K562 (cell line): ENCODE data around the gene E2F1.

Experiments
- CTCF ChIP-seq, 3 experiments: IDR thresholded peaks in 2 of 3; conservative IDR thresholded peaks in 1 of 3; 2 replicates each; pipeline ENCODE4 v1.5.1; 2011 to 2012; ENCODE audit warnings: low read length in 3 of 3, mild to moderate bottlenecking in 3 of 3, control low read depth in 2 of 3, improper control_type of control experiment in 1 of 3, inconsistent platforms in 1 of 3, low read depth in 1 of 3, mixed read lengths in 1 of 3, moderate library complexity in 1 of 3; ENCODE audit not compliant: insufficient read depth in 2 of 3
- EP300 ChIP-seq: IDR thresholded peaks from 2 replicates; pipeline ENCODE4 v1.6.1; 2012; ENCODE audit warnings: low read length, improper control_type of control experiment
- RERE ChIP-seq: sonication (generic); formaldehyde crosslinking; IDR thresholded peaks from 2 replicates; pipeline ENCODE4 v1.8.0; 2023; ENCODE audit warnings: missing genetic modification reagents, mild to moderate bottlenecking, borderline replicate concordance
- SPI1 ChIP-seq: IDR thresholded peaks from 2 replicates; pipeline ENCODE4 v1.6.1; 2011; ENCODE audit warnings: low read depth, low read length, control low read depth, borderline replicate concordance
- ZNF512 ChIP-seq: IDR thresholded peaks from 2 replicates; pipeline ENCODE4 v1.6.1; 2016; ENCODE audit warnings: missing genetic modification characterization, missing compliant biosample characterization

GRCh38 chr20:33710681-33711445 is 24.7 kb upstream of the E2F1 start:
- TF ChIP-seq SPI1 (no peak), ZNF512 (no peak), RERE (CRISPR knock-in tag) (no peak), EP300 (no peak), CTCF (IDR thresholded peaks at IDR 0.05 in 2 of 3, conservative IDR thresholded peaks at IDR 0.05 in 1 of 3; ENCODE audit: insufficient read depth in 2 of 3, low read depth in 1 of 3, low read length in 3 of 3) (no peak)
